ENCODE measurements around the gene PRPF6. TPM values are rescaled to one million over a fixed set of nuclear protein-coding genes. Genes with fewer than 3 reads are reported as not detected.

Gene PRPF6
- total RNA-seq, 1 donor: 55.4 TPM

- DNase-seq (ENCODE audit: low read depth): no peak
- H3K4me3 ChIP-seq (ENCODE audit: low read depth, low read length): no peak overlapping the region
- TF ChIP-seq CTCF (IDR thresholded peaks at IDR 0.05; ENCODE audit: insufficient read depth, low read length): no peak
Measured at GRCh38 chr20:63976980-63977738, 3.8 kb upstream of the PRPF6 start.

GRCh38 chr20:63977739-63978276, 3.1 kb upstream of the PRPF6 start:
- no peak overlapping the region for H3K4me3 ChIP-seq (ENCODE audit: low read depth, low read length)
- no peak for TF ChIP-seq CTCF (IDR thresholded peaks at IDR 0.05; ENCODE audit: insufficient read depth, low read length)
- peak; percentile 51 for DNase-seq (ENCODE audit: low read depth)

- H3K4me3 ChIP-seq (ENCODE audit: low read depth, low read length): peak overlapping the region; percentile 56
- no peak for DNase-seq (ENCODE audit: low read depth)
- TF ChIP-seq CTCF (IDR thresholded peaks at IDR 0.05; ENCODE audit: insufficient read depth, low read length): no peak
Measured at GRCh38 chr20:63978319-63979228, 2.4 kb upstream of the PRPF6 start.

- TF ChIP-seq CTCF (IDR thresholded peaks at IDR 0.05; ENCODE audit: insufficient read depth, low read length): no peak
- no peak for DNase-seq (ENCODE audit: low read depth)
Measured at GRCh38 chr20:63979229-63979556, 1.7 kb upstream of the PRPF6 start.

GRCh38 chr20:63979557-63980316, 1.2 kb upstream of the PRPF6 start, which contains the start of gene SAMD10:
TSS of gene SAMD10 (minus strand) at chr20:63979642. CDS start at chr20:63979467, 175 bp downstream.
- DNase-seq (ENCODE audit: low read depth): no peak
- H3K4me3 ChIP-seq (ENCODE audit: low read depth, low read length): peak within 1 kb of the TSS; percentile 100
- TF ChIP-seq CTCF (IDR thresholded peaks at IDR 0.05; ENCODE audit: insufficient read depth, low read length): no peak

More at GRCh38 chr20:63979229-63979556, 1.7 kb upstream of the PRPF6 start:
- peak overlapping the region; percentile 56 for H3K4me3 ChIP-seq (ENCODE audit: low read depth, low read length)

- no peak for DNase-seq (ENCODE audit: low read depth)
Measured at GRCh38 chr20:63980317-63980805, 571 bp upstream of the PRPF6 start.

More at GRCh38 chr20:63980317-63980805, 571 bp upstream of the PRPF6 start:
- no peak for TF ChIP-seq CTCF (IDR thresholded peaks at IDR 0.05; ENCODE audit: insufficient read depth, low read length)
- H3K4me3 ChIP-seq (ENCODE audit: low read depth, low read length): peak overlapping the region; percentile 100
